H1 (cell line): ENCODE results near the gene FAU. TPM values are rescaled to one million over a fixed set of nuclear protein-coding genes. Genes with fewer than 3 reads are reported as not detected.

Experiments used
- CTCF ChIA-PET: fragments of 300-600 bp; sonication (Branson Sonifier 250); formaldehyde crosslinking; loops from one replicate; lab custom pipeline; 2021; ENCODE audit not compliant: partially characterized antibody; lab: Charles Lee
- POLR2A ChIA-PET: fragments of 300-600 bp; sonication (Branson Sonifier 250); formaldehyde crosslinking; loops from one replicate; lab custom pipeline; 2021; ENCODE audit warnings: inconsistent platforms; ENCODE audit not compliant: partially characterized antibody; lab: Charles Lee
- DNase-seq, 2 experiments: peaks; one replicate each; pipeline versions ENCODE4 v3.0.0 to v3.0.0-alpha.2; 2010 to 2022; ENCODE audit warnings: low spot score in 2 of 2, low read depth in 1 of 2, mixed read lengths in 1 of 2
- FAIRE-seq: peaks from 2 replicates; lab custom pipeline; 2011; peaks lifted over from hg19 to GRCh38; lab: Jason Lieb, UNC
- H2AFZ ChIP-seq: 2 replicates; pipeline ENCODE4 v1.8.1; 2012; ENCODE audit warnings: low read length, inconsistent platforms
- H2AK5ac ChIP-seq: 2 replicates; pipeline ENCODE4 v1.6.1; 2013; ENCODE audit warnings: low read depth, low read length
- H2BK120ac ChIP-seq: replicated peaks from 2 replicates; pipeline ENCODE3; 2013; ENCODE audit warnings: low read depth, low read length, inconsistent platforms
- H2BK12ac ChIP-seq: 2 replicates; pipeline ENCODE4 v1.6.1; 2013; ENCODE audit warnings: low read depth, low read length
- H2BK15ac ChIP-seq: 2 replicates; pipeline ENCODE4 v1.6.1; 2013; ENCODE audit warnings: low read length
- H2BK20ac ChIP-seq: 2 replicates; pipeline ENCODE4 v1.6.1; 2013; ENCODE audit warnings: low read length
- H2BK5ac ChIP-seq: 2 replicates; pipeline ENCODE4 v1.6.1; 2013; ENCODE audit warnings: low read depth, low read length
- H3K14ac ChIP-seq: 2 replicates; pipeline ENCODE4 v1.6.1; 2013; ENCODE audit warnings: inconsistent platforms; ENCODE audit not compliant: insufficient read length
- H3K18ac ChIP-seq: 2 replicates; pipeline ENCODE4 v1.6.1; 2013; ENCODE audit warnings: low read length; ENCODE audit errors: extremely low read depth
- H3K23ac ChIP-seq: 2 replicates; pipeline ENCODE4 v1.6.1; 2013; ENCODE audit warnings: inconsistent platforms; ENCODE audit not compliant: insufficient read length
- H3K23me2 ChIP-seq: 2 replicates; pipeline ENCODE4 v1.6.1; 2013; ENCODE audit warnings: low read depth, low read length
- H3K27ac ChIP-seq: 2 replicates; pipeline ENCODE4 v1.6.1; 2011; ENCODE audit warnings: low read depth, low read length, inconsistent platforms
- H3K27me3 ChIP-seq, 4 experiments: replicated peaks in 1 of 4; 1 replicate in 1 of 4; 2 replicates in 3 of 4; pipeline versions ENCODE4 v1.6.1 to v1.8.1; 2011 to 2013; ENCODE audit warnings: low read length in 3 of 4, mild to moderate bottlenecking in 3 of 4, inconsistent platforms in 2 of 4, mixed read lengths in 2 of 4, moderate library complexity in 1 of 4; ENCODE audit not compliant: control insufficient read depth in 3 of 4, insufficient read depth in 3 of 4; ENCODE audit errors: extremely low read depth in 1 of 4
- H3K36me3 ChIP-seq, 4 experiments: 2 replicates each; pipeline versions ENCODE4 v1.6.1 to v1.8.1; 2011 to 2013; ENCODE audit warnings: mild to moderate bottlenecking in 4 of 4, low read length in 3 of 4, moderate library complexity in 2 of 4, control low read depth in 1 of 4, inconsistent platforms in 1 of 4; ENCODE audit not compliant: insufficient read depth in 4 of 4, control insufficient read depth in 2 of 4
- H3K4ac ChIP-seq: replicated peaks from 2 replicates; pipeline ENCODE3; 2013; ENCODE audit warnings: low read length, low read depth, mixed read lengths, inconsistent platforms; ENCODE audit not compliant: insufficient read length
- H3K4me1 ChIP-seq, 4 experiments: replicated peaks in 1 of 4; 1 replicate in 1 of 4; 2 replicates in 3 of 4; pipeline versions ENCODE4 v1.6.1 to v1.8.1; 2011 to 2013; ENCODE audit warnings: low read length in 3 of 4, inconsistent platforms in 2 of 4, mixed read lengths in 1 of 4; ENCODE audit not compliant: insufficient read depth in 4 of 4, control insufficient read depth in 3 of 4
- H3K4me2 ChIP-seq, 2 experiments: 2 replicates each; pipeline versions ENCODE4 v1.6.1 to v1.8.1; 2011 to 2013; ENCODE audit warnings: low read depth in 2 of 2, low read length in 2 of 2, control low read depth in 1 of 2, inconsistent platforms in 1 of 2, mild to moderate bottlenecking in 1 of 2; ENCODE audit not compliant: insufficient read depth in 1 of 2
- H3K4me3 ChIP-seq, 4 experiments: fragments of 200-600, 300-600 bp in 1 of 4; sonication (generic), shearing (Covaris generic), sonication (Bioruptor Twin) in 1 of 4; 2 replicates each; pipeline versions ENCODE4 v1.5.1 to v1.8.1; 2011 to 2016; ENCODE audit warnings: low read length in 4 of 4, low read depth in 3 of 4, control low read depth in 2 of 4, inconsistent platforms in 2 of 4, mild to moderate bottlenecking in 2 of 4, mixed read lengths in 1 of 4, moderate library complexity in 1 of 4; ENCODE audit not compliant: insufficient read depth in 2 of 4; ENCODE audit errors: extremely low read depth in 1 of 4
- H3K56ac ChIP-seq: replicated peaks from 2 replicates; pipeline ENCODE3; 2013; ENCODE audit warnings: low read depth, mild to moderate bottlenecking, mixed read lengths, low read length, inconsistent platforms; ENCODE audit not compliant: insufficient read length
- H3K79me1 ChIP-seq: 2 replicates; pipeline ENCODE4 v1.6.1; 2013; ENCODE audit warnings: low read depth, low read length, control low read depth
- H3K79me2 ChIP-seq, 2 experiments: 2 replicates each; pipeline versions ENCODE4 v1.6.1 to v1.8.1; 2012 to 2013; ENCODE audit warnings: low read length in 2 of 2, mild to moderate bottlenecking in 2 of 2, inconsistent platforms in 1 of 2; ENCODE audit not compliant: insufficient read depth in 2 of 2, control insufficient read depth in 1 of 2
- H3K9ac ChIP-seq, 4 experiments: replicated peaks in 1 of 4; 1 replicate in 1 of 4; 2 replicates in 3 of 4; pipeline versions ENCODE4 v1.6.1 to v1.8.1; 2011 to 2013; ENCODE audit warnings: low read depth in 3 of 4, low read length in 3 of 4, control low read depth in 2 of 4, mild to moderate bottlenecking in 2 of 4, moderate library complexity in 2 of 4, inconsistent platforms in 1 of 4; ENCODE audit errors: extremely low read depth in 1 of 4
- H3K9me3 ChIP-seq, 2 experiments: 2 replicates each; pipeline versions ENCODE4 v1.6.1 to v1.8.1; 2012 to 2013; ENCODE audit warnings: mild to moderate bottlenecking in 2 of 2, moderate library complexity in 2 of 2, control low read depth in 1 of 2, inconsistent platforms in 1 of 2, low read depth in 1 of 2, low read length in 1 of 2, mixed read lengths in 1 of 2; ENCODE audit not compliant: insufficient read depth in 2 of 2
- H4K20me1 ChIP-seq, 2 experiments: replicated peaks in 1 of 2; 2 replicates each; pipeline versions ENCODE3 to v1.8.1; 2011 to 2013; ENCODE audit warnings: inconsistent platforms in 2 of 2, low read length in 2 of 2, mild to moderate bottlenecking in 1 of 2; ENCODE audit not compliant: insufficient read depth in 2 of 2, control insufficient read depth in 1 of 2
- H4K5ac ChIP-seq: 2 replicates; pipeline ENCODE4 v1.6.1; 2013; ENCODE audit warnings: low read length, low read depth, mixed read lengths, inconsistent platforms; ENCODE audit not compliant: insufficient read length
- H4K8ac ChIP-seq: 2 replicates; pipeline ENCODE4 v1.8.0; 2013; ENCODE audit warnings: mild to moderate bottlenecking, moderate library complexity, low read length, inconsistent platforms; ENCODE audit not compliant: insufficient read depth; ENCODE audit errors: extremely low read depth
- H4K91ac ChIP-seq: replicated peaks from 2 replicates; pipeline ENCODE3; 2013; ENCODE audit warnings: low read length, mixed read lengths, inconsistent platforms; ENCODE audit not compliant: insufficient read length
- ATF3 ChIP-seq: IDR thresholded peaks from 2 replicates; pipeline ENCODE4 v1.6.1; 2011; ENCODE audit warnings: low read depth, mild to moderate bottlenecking, low read length; ENCODE audit not compliant: insufficient read depth
- BRCA1 ChIP-seq: IDR thresholded peaks from 2 replicates; pipeline ENCODE4 v1.6.1; 2012; ENCODE audit warnings: low read depth, low read length, improper control_type of control experiment
- CREB1 ChIP-seq: IDR thresholded peaks from 2 replicates; pipeline ENCODE4 v1.6.1; 2012; ENCODE audit warnings: inconsistent platforms
- EZH2 ChIP-seq: fragments of 200-600 bp; sonication (generic); IDR thresholded peaks from 2 replicates; pipeline ENCODE4 v1.7.1; 2012; ENCODE audit warnings: low read depth, mild to moderate bottlenecking, moderate library complexity, low read length, inconsistent platforms; ENCODE audit not compliant: severe bottlenecking
- JUND ChIP-seq: IDR thresholded peaks from 2 replicates; pipeline ENCODE4 v1.6.1; 2011; ENCODE audit warnings: mild to moderate bottlenecking, improper control_type of control experiment, low read length
- NANOG ChIP-seq: IDR thresholded peaks from 2 replicates; pipeline ENCODE4 v1.6.1; 2011; ENCODE audit warnings: low read length, low read depth, mild to moderate bottlenecking, inconsistent platforms; ENCODE audit not compliant: insufficient read depth, poor library complexity, severe bottlenecking
- RAD21 ChIP-seq, 2 experiments: IDR thresholded peaks in 1 of 2; conservative IDR thresholded peaks in 1 of 2; 2 replicates each; pipeline ENCODE4 v1.6.1; 2011; ENCODE audit warnings: low read depth in 2 of 2, low read length in 2 of 2, improper control_type of control experiment in 1 of 2, inconsistent platforms in 1 of 2, mild to moderate bottlenecking in 1 of 2, moderate library complexity in 1 of 2
- SP2 ChIP-seq: IDR thresholded peaks from 2 replicates; pipeline ENCODE4 v1.6.1; 2012; ENCODE audit warnings: mild to moderate bottlenecking, low read length, inconsistent platforms
- SUZ12 ChIP-seq: fragments of 200-600 bp; sonication (generic); IDR thresholded peaks from 2 replicates; pipeline ENCODE4 v1.6.1; 2012; ENCODE audit warnings: mild to moderate bottlenecking, inconsistent platforms, low read length, moderate library complexity, mixed read lengths
- WGBS, 2 experiments: shearing (Covaris generic) in 1 of 2; methylation state at CpG; one replicate each; pipeline versions ENCODE4 v1.1.6 to v1.1.7; 2013 to 2015; ENCODE audit warnings: low lambda C conversion rate in 2 of 2, mixed read lengths in 2 of 2, inconsistent platforms in 1 of 2, low coverage in 1 of 2, missing lambda C conversion rate in 1 of 2; ENCODE audit not compliant: insufficient replicate concordance in 2 of 2, insufficient coverage in 1 of 2, insufficient read length in 1 of 2; ENCODE audit errors: extremely low coverage in 1 of 2, missing lambda C conversion rate in 1 of 2; 5-methylcytosine and 5-hydroxymethylcytosine counted together
- polyA plus RNA-seq, 7 experiments: library from polyadenylated mRNA; depleted of rRNA in 3 of 7; stranded (reverse) in 5 of 7; unstranded in 2 of 7; fragments of >200 nt in 5 of 7; fragments of 200-250 nt in 2 of 7; gene quantifications; 1 replicate in 5 of 7; 2 replicates in 1 of 7; 4 replicates in 1 of 7; pipeline versions ENCODE4 v1.2.1 to v1.2.3, GENCODE V29; 2011 to 2013; ENCODE audit warnings: missing spikeins in 2 of 7, mixed read lengths in 2 of 7
- total RNA-seq: library from RNA; stranded (reverse); fragmentation: NEBNext Ultra II Directional; extraction: Animal tissue kit (Norgen Biotek cat#: 25700); gene quantifications from 2 replicates; pipeline ENCODE4 v1.2.1, GENCODE V29; 2021

Gene FAU
- total and polyA plus RNA-seq, 2 of the 8 experiments (the other 6 are each of a cell fraction or from before 2014, with no cell fraction given) = 826 to 896 TPM

- no peaks in the 10 kb centered on the region for H3K9me3 ChIP-seq
- FAIRE-seq (no peak), DNase-seq (no peak)
- 94% methylated on average over 36 of the region's 36 CpGs; no CpG with 5 or more reads in 1 of the 2 experiments for WGBS, 2 experiments
- ChIA-PET CTCF (interaction anchor here (0.5 to 7.9 kb wide), 34 partner anchors 8 to 322 kb away, joined by 3 to 85 read pairs (median 4); partner anchors contain the start of genes FAU, MAJIN, MRPL49 and SNX15), POLR2A (interaction anchor here (0.7 to 17.4 kb wide), 10 partner anchors 8 to 246 kb away, joined by 3 to 305 read pairs (median 11); partner anchors contain the start of genes ARL2, FAU, MRPL49 and SYVN1)
- H3K4ac ChIP-seq = no peak overlapping the region
- peaks cover 0 to 13% (median 0%) of the 10 kb centered on the region in 4 experiments; a peak in 1 of 8 replicates for H3K36me3 ChIP-seq
- no peak overlapping the region for H2BK5ac ChIP-seq
- H3K27me3 ChIP-seq = no peaks in the 10 kb centered on the region
- H3K4me3 ChIP-seq = no peak overlapping the region
- no peak overlapping the region for H2BK20ac ChIP-seq
- no peak overlapping the region for H4K8ac ChIP-seq
- H4K5ac ChIP-seq = no peak overlapping the region
- H3K23me2 ChIP-seq = peaks cover 12% of the 10 kb centered on the region; the same call in 1 of the 2 replicates
- no peak overlapping the region for H2BK120ac ChIP-seq
- H3K27ac ChIP-seq = no peak overlapping the region
- peaks cover 0 to 19% of the 10 kb centered on the region in 2 experiments for H4K20me1 ChIP-seq
- H2AFZ ChIP-seq = no peak overlapping the region
- no peak overlapping the region for H3K4me2 ChIP-seq
- H2AK5ac ChIP-seq = no peak overlapping the region
- H3K18ac ChIP-seq = no peak overlapping the region
- no peak overlapping the region for H3K56ac ChIP-seq
- H3K14ac ChIP-seq = no peak overlapping the region
- H3K79me2 ChIP-seq = no peaks in the 10 kb centered on the region; a peak in 1 of 4 replicates
- H3K79me1 ChIP-seq = peaks cover 7% of the 10 kb centered on the region; the same call in 1 of the 2 replicates
- no peak overlapping the region for H3K23ac ChIP-seq
- no peak overlapping the region for H3K9ac ChIP-seq
- no peak overlapping the region for H4K91ac ChIP-seq
- H2BK15ac ChIP-seq = no peak overlapping the region
- no peak overlapping the region for H2BK12ac ChIP-seq
- H3K4me1 ChIP-seq = peaks cover 2 to 18% (median 12%) of the 10 kb centered on the region in 4 experiments
- no peak for TF ChIP-seq SP2
- TF ChIP-seq NANOG = no peak
- TF ChIP-seq BRCA1 = no peak
- no peak for TF ChIP-seq CREB1
- TF ChIP-seq RAD21 (IDR thresholded peaks at IDR 0.05 in 1 of 2, conservative IDR thresholded peaks at IDR 0.05 in 1 of 2; ENCODE audit: low read depth in 2 of 2, low read length in 2 of 2) = no peak
- TF ChIP-seq SUZ12 = no peak
- TF ChIP-seq ATF3 = no peak
- no peak for TF ChIP-seq EZH2
- TF ChIP-seq JUND = no peak
Measured at GRCh38 chr11:65109231-65110198, 12.4 kb downstream of the FAU start.
